ENCODE results near the gene USP43. TPM values are rescaled to one million over a fixed set of nuclear protein-coding genes. Genes with fewer than 3 reads are reported as not detected.
A peak's percentile ranks its signal among the peaks of the same experiment; 100 is the strongest.

USP43 gene
- total RNA-seq, 2 donors from 2014 or later: 4.2 to 6.9 TPM

DNA sequence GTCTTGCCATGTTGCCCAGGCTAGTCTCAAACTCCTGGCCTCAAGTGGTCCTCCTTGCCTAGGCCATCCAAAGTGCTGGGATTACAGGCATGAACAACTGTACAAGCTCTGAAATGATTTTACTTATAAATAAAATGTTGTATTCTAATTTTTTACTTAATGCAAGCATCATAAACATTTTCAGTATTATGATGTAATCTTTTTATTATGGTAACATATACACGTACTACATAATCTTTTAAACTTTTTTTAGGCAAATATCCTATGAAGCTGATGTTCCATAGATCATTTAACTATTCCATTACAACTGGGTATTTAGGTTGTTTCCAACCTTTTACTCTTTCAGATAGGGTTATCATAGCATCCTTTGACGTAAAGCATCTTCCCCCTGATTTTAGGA lies 33.8 kb upstream of the USP43 start:
- DNase-seq (no peak), ATAC-seq (no peak)
- 55 to 61% methylated on average over 2 of the region's 2 CpGs for whole genome bisulfite sequencing, 2 donors
- Histone ChIP-seq H3K27me3 (no peaks in the 10 kb centered on the region), H3K27ac (no peak overlapping the region), H3K4me1 (no peaks in the 10 kb centered on the region), H3K36me3 (replicated peaks in 1 of 2; ENCODE audit: insufficient read depth in 1 of 2, low read depth in 2 of 2) (no peaks in the 10 kb centered on the region), H3K9me3 (no peaks in the 10 kb centered on the region), H3K4me3 (no peak overlapping the region)
- intact Hi-C loops (cut with DNase I): no loop called here
- TF ChIP-seq, protein P1, sequence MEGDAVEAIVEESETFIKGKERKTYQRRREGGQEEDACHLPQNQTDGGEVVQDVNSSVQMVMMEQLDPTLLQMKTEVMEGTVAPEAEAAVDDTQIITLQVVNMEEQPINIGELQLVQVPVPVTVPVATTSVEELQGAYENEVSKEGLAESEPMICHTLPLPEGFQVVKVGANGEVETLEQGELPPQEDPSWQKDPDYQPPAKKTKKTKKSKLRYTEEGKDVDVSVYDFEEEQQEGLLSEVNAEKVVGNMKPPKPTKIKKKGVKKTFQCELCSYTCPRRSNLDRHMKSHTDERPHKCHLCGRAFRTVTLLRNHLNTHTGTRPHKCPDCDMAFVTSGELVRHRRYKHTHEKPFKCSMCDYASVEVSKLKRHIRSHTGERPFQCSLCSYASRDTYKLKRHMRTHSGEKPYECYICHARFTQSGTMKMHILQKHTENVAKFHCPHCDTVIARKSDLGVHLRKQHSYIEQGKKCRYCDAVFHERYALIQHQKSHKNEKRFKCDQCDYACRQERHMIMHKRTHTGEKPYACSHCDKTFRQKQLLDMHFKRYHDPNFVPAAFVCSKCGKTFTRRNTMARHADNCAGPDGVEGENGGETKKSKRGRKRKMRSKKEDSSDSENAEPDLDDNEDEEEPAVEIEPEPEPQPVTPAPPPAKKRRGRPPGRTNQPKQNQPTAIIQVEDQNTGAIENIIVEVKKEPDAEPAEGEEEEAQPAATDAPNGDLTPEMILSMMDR (IDR thresholded peaks at IDR 0.05): no peak
- no peak for TF ChIP-seq POLR2A (IDR thresholded peaks at IDR 0.05)

DNA sequence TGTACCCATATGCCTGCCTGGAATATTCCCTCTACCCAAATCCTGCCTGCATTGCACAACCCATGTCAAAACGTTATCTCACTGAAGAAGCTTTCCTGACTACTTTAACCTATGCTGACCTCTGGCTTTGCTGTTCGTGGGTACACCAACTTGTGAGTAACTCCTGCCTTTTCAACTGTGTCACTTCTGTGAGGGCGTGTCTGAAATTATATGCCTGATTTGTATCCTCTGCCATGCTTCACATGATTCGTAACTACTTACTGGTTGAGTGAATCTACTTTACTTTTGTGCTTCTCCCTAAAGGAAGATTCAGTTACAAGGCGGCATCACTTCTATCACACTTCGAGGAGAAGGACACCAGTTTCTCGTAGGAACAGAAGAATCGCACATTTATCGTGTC lies 33.3 kb upstream of the USP43 start:
- intact Hi-C loops (cut with DNase I): no loop called here
- ATAC-seq: no peak
- WGBS, 2 donors: 66 to 68% methylated on average over 9 of the region's 9 CpGs
- Histone ChIP-seq H3K36me3 (replicated peaks in 1 of 2; ENCODE audit: insufficient read depth in 1 of 2, low read depth in 2 of 2) (no peaks in the 10 kb centered on the region), H3K27ac (no peak overlapping the region), H3K27me3 (no peaks in the 10 kb centered on the region), H3K9me3 (no peaks in the 10 kb centered on the region), H3K4me3 (no peak overlapping the region), H3K4me1 (no peaks in the 10 kb centered on the region)
- TF ChIP-seq, protein P1 (IDR thresholded peaks at IDR 0.05): no peak
- no peak for TF ChIP-seq POLR2A (IDR thresholded peaks at IDR 0.05)
- DNase-seq: no peak

DNA sequence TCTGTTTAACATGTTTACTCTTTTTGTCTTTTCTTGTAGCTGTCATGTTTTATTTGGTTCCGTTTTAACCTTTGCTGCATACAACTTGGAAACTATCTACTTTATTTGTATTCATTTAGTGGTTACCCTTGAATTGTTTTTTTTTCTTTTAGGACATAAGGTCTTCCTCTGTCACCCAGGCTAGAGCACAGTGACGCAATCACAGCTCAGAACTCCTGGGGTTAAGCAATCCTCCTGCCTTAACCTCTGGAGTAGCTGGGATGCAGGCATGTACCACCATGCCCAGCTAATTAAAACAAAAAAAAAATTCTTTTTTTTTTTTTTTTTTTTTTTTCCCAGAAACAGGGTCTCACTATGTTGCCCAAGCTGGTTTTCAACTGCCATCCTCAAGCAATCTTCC lies 29.8 kb upstream of the USP43 start:
- DNase-seq: no peak
- Histone ChIP-seq H3K9me3 (no peaks in the 10 kb centered on the region), H3K4me3 (no peak overlapping the region), H3K36me3 (replicated peaks in 1 of 2; ENCODE audit: insufficient read depth in 1 of 2, low read depth in 2 of 2) (no peaks in the 10 kb centered on the region), H3K27me3 (no peaks in the 10 kb centered on the region), H3K4me1 (no peaks in the 10 kb centered on the region), H3K27ac (no peak overlapping the region)
- intact Hi-C loops (cut with DNase I): no loop called here
- ATAC-seq: no peak
- TF ChIP-seq, protein P1 (IDR thresholded peaks at IDR 0.05): no peak
- WGBS, 2 donors: 40 to 44% methylated on average over 2 of the region's 2 CpGs

DNA sequence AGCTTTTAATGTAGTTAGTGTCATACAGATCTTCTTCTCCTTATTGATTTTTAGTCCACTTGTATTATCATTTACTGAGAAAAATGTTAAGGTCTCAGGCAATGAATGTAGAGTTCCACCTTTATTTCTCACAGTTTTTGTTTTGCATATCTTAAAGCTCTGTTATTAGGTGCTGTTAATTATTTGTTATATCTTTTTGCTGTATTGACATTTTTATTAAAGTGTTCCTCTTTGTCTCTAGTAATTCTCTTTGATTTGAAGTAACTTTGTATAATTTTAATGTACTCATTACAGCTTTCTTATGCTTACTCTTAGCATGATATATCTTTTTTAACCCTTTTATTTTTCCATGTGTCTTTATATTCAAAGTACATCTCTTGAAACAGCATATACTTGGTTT lies 22.4 kb upstream of the USP43 start:
- intact Hi-C loops (cut with DNase I): no loop called here
- DNase-seq: no peak
- Histone ChIP-seq H3K27ac (no peak overlapping the region), H3K9me3 (no peaks in the 10 kb centered on the region), H3K4me3 (no peak overlapping the region), H3K27me3 (no peaks in the 10 kb centered on the region), H3K4me1 (no peaks in the 10 kb centered on the region), H3K36me3 (replicated peaks in 1 of 2; ENCODE audit: insufficient read depth in 1 of 2, low read depth in 2 of 2) (no peaks in the 10 kb centered on the region)
- TF ChIP-seq POLR2A (IDR thresholded peaks at IDR 0.05): no peak
- TF ChIP-seq, protein P1 (IDR thresholded peaks at IDR 0.05): no peak
- no peak for ATAC-seq

DNA sequence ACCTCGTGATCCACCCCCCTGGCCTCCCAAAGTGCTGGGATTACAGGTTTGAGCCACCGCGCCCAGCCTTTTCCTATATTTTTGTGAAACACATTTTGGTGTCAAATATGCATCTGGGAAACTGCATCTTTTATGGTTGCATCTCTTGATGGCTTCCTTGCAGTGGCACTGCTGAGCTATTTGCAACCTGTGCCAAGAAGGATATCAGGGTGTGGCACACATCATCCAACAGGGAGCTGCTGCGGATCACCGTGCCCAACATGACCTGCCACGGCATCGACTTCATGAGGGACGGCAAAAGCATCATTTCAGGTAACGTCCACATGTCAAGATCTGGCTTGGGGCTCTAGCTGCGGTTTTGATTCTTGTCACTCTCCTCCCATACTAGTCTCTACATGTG lies 16.8 kb upstream of the USP43 start:
- no peak for TF ChIP-seq POLR2A (IDR thresholded peaks at IDR 0.05)
- TF ChIP-seq, protein P1 (IDR thresholded peaks at IDR 0.05): peak in 2 of 7 experiments; percentile 6 to 17
- intact Hi-C loops (cut with DNase I): no loop called here
- Histone ChIP-seq H3K27ac (no peak overlapping the region), H3K27me3 (no peaks in the 10 kb centered on the region), H3K4me3 (no peak overlapping the region), H3K36me3 (replicated peaks in 1 of 2; ENCODE audit: insufficient read depth in 1 of 2, low read depth in 2 of 2) (no peaks in the 10 kb centered on the region), H3K9me3 (no peaks in the 10 kb centered on the region), H3K4me1 (no peaks in the 10 kb centered on the region)
- 74 to 81% methylated on average over 10 of the region's 10 CpGs for WGBS, 2 donors
- DNase-seq (no peak), ATAC-seq (no peak)

Measured in body of pancreas (tissue), 4 donors.